PC-9 (cell line): ENCODE results near the gene ZNF423. TPM values are rescaled to one million over a fixed set of nuclear protein-coding genes. Genes with fewer than 3 reads are reported as not detected.

Experiments used
- BruUV-seq: library from RNA; stranded (reverse); fragments of 400-500 nt; replicated peaks from 2 replicates; lab custom pipeline; 2021; lab: Mats Ljungman, UMichigan
- CTCF ChIA-PET: fragments of 300-600 bp; sonication (Branson Sonifier 250); formaldehyde crosslinking; loops from one replicate; lab custom pipeline; 2022; ENCODE audit warnings: antibody characterized with exemption; lab: Charles Lee
- POLR2A ChIA-PET: fragments of 300-600 bp; sonication (Branson Sonifier 250); formaldehyde crosslinking; loops from one replicate; lab custom pipeline; 2022; ENCODE audit warnings: antibody characterized with exemption; ENCODE audit not compliant: unreplicated experiment; lab: Charles Lee
- DNase-seq, 2 experiments: peaks; one replicate each; pipeline versions ENCODE4 v3.0.0 to v3.0.0-alpha.2; 2015 to 2022; ENCODE audit warnings: mixed read lengths in 1 of 2
- H2AFZ ChIP-seq: fragments of 200-600 bp; sonication (generic); 2 replicates; pipeline ENCODE4 v1.8.1; 2017; ENCODE audit warnings: antibody characterized with exemption
- H3F3A ChIP-seq: fragments of 200-600 bp; sonication (generic); 2 replicates; pipeline ENCODE4 v1.8.1; 2017; ENCODE audit warnings: antibody characterized with exemption, mild to moderate bottlenecking, low read depth; ENCODE audit not compliant: insufficient read depth
- H3K27ac ChIP-seq: fragments of 200-600 bp; sonication (generic); 2 replicates; pipeline ENCODE4 v1.6.1; 2016; ENCODE audit warnings: mixed run types
- H3K27me3 ChIP-seq: fragments of 200-600 bp; sonication (generic); 2 replicates; pipeline ENCODE4 v1.6.1; 2016; ENCODE audit warnings: low read depth, mixed run types; ENCODE audit not compliant: insufficient read depth
- H3K36me3 ChIP-seq: fragments of 200-600 bp; sonication (generic); 2 replicates; pipeline ENCODE4 v1.6.1; 2016; ENCODE audit warnings: low read depth, mixed run types
- H3K4me1 ChIP-seq: fragments of 200-600 bp; sonication (generic); replicated peaks from 2 replicates; pipeline ENCODE4 v1.6.1; 2016; ENCODE audit warnings: mixed run types; ENCODE audit not compliant: insufficient read depth
- H3K4me2 ChIP-seq: fragments of 200-600 bp; sonication (generic); 2 replicates; pipeline ENCODE4 v1.6.1; 2017; ENCODE audit warnings: mixed run types
- H3K4me3 ChIP-seq: fragments of 200-600 bp; sonication (generic); 2 replicates; pipeline ENCODE4 v1.6.1; 2016; ENCODE audit warnings: mixed run types
- H3K79me2 ChIP-seq: fragments of 200-600 bp; sonication (generic); 2 replicates; pipeline ENCODE4 v1.6.1; 2017; ENCODE audit warnings: low read depth, mixed run types
- H3K9me2 ChIP-seq: fragments of 200-600 bp; sonication (generic); 2 replicates; pipeline ENCODE4 v1.8.1; 2017; ENCODE audit warnings: mild to moderate bottlenecking; ENCODE audit not compliant: insufficient read depth
- H3K9me3 ChIP-seq: fragments of 200-600 bp; sonication (generic); 2 replicates; pipeline ENCODE4 v1.8.1; 2016; ENCODE audit warnings: low read depth; ENCODE audit not compliant: insufficient read depth
- H4K20me1 ChIP-seq: fragments of 200-600 bp; sonication (generic); 2 replicates; pipeline ENCODE4 v1.8.1; 2017; ENCODE audit not compliant: insufficient read depth
- CTCF ChIP-seq: fragments of 200-600 bp; sonication (generic); conservative IDR thresholded peaks from 2 replicates; pipeline ENCODE4 v1.6.1; 2017; ENCODE audit warnings: mixed run types, antibody characterized with exemption, mild to moderate bottlenecking, moderate library complexity
- EZH2 ChIP-seq: fragments of 200-600 bp; sonication (generic); IDR thresholded peaks from 2 replicates; pipeline ENCODE4 v1.8.0; 2017; ENCODE audit warnings: antibody characterized with exemption, low read depth
- intact Hi-C: fragments of 100-400 bp; cut with micrococcal nuclease; formaldehyde crosslinking; loops from one replicate; pipeline ENCODE4 v1.10.0; 2022; ENCODE audit not compliant: unreplicated experiment
- total RNA-seq: library from RNA; stranded (reverse); gene quantifications from 2 replicates; pipeline ENCODE4 v1.2.3, GENCODE V29; 2021

ZNF423 gene
- total RNA-seq, 1 experiment from 2014 or later = not detected

GRCh38 chr16:49757559-49758069 lies 98.3 kb downstream of the ZNF423 start:
- no TSS peak for BruUV-seq

GRCh38 chr16:49756775-49757558 lies 98.9 kb downstream of the ZNF423 start:
- intact Hi-C loops = no loop called here
- no peaks in the 10 kb centered on the region for H3K36me3 ChIP-seq
- H3K4me2 ChIP-seq = no peak overlapping the region
- POLR2A ChIA-PET = no interaction called here
- no peak overlapping the region for H3K4me3 ChIP-seq
- no peaks in the 10 kb centered on the region for H4K20me1 ChIP-seq
- no peaks in the 10 kb centered on the region for H3K9me2 ChIP-seq
- H2AFZ ChIP-seq = no peak overlapping the region
- BruUV-seq = no TSS peak
- H3F3A ChIP-seq = no peaks in the 10 kb centered on the region
- DNase-seq = no peak
- H3K79me2 ChIP-seq = no peaks in the 10 kb centered on the region
- H3K4me1 ChIP-seq = no peaks in the 10 kb centered on the region
- H3K27me3 ChIP-seq = peaks cover 87% of the 10 kb centered on the region
- no peaks in the 10 kb centered on the region for H3K9me3 ChIP-seq
- CTCF ChIA-PET = no interaction called here
- H3K27ac ChIP-seq = no peak overlapping the region
- TF ChIP-seq EZH2 = no peak

More at GRCh38 chr16:49757559-49758069, 98.3 kb downstream of the ZNF423 start:
- Histone ChIP-seq H3K4me2 (no peak overlapping the region), H3K79me2 (no peaks in the 10 kb centered on the region), H2AFZ (no peak overlapping the region), H3K9me2 (no peaks in the 10 kb centered on the region), H3K27me3 (peaks cover 87% of the 10 kb centered on the region), H3K4me1 (no peaks in the 10 kb centered on the region), H3K36me3 (no peaks in the 10 kb centered on the region), H3K4me3 (no peak overlapping the region), H3F3A (no peaks in the 10 kb centered on the region), H4K20me1 (no peaks in the 10 kb centered on the region), H3K27ac (no peak overlapping the region), H3K9me3 (no peaks in the 10 kb centered on the region)
- intact Hi-C loops = no loop called here
- ChIA-PET POLR2A (no interaction called here), CTCF (no interaction called here)
- DNase-seq = no peak
- TF ChIP-seq CTCF (no peak), EZH2 (no peak)

- Histone ChIP-seq H3K79me2 (no peaks in the 10 kb centered on the region), H3K4me3 (no peak overlapping the region), H3K9me2 (no peaks in the 10 kb centered on the region), H4K20me1 (no peaks in the 10 kb centered on the region), H3F3A (no peaks in the 10 kb centered on the region), H3K4me1 (no peaks in the 10 kb centered on the region), H3K4me2 (no peak overlapping the region), H3K9me3 (no peaks in the 10 kb centered on the region), H3K27me3 (peaks cover 87% of the 10 kb centered on the region), H3K36me3 (no peaks in the 10 kb centered on the region), H2AFZ (no peak overlapping the region), H3K27ac (no peak overlapping the region)
- ChIA-PET CTCF (interaction anchor here (0.5 kb wide), 1 partner anchor 100 kb away, joined by 7 read pairs; the partner anchor contains the start of gene ZNF423), POLR2A (no interaction called here)
- TF ChIP-seq CTCF = no peak
- intact Hi-C loops = no loop called here
- no TSS peak for BruUV-seq
- no peak for DNase-seq
Observed at GRCh38 chr16:49755716-49756505, 100.0 kb downstream of the ZNF423 start.
